Lower lobe of right lung (tissue), 2 donors: Measurements from ENCODE around the gene CAMK2G. TPM values are rescaled to one million over a fixed set of nuclear protein-coding genes. Genes with fewer than 3 reads are reported as not detected.

Source experiments
- ATAC-seq, 2 donors: fragments of 200-7000 bp; cut with Tn5 transposase; one replicate each; pipeline ENCODE4 v1.9.1; 2020 to 2022; ENCODE audit warnings: mild to moderate bottlenecking in 2 of 2, moderate library complexity in 2 of 2
- DNase-seq: peaks from one replicate; pipeline ENCODE4 v3.0.0-alpha.2; 2020
- H3K27ac ChIP-seq: fragments of 200-600 bp; one replicate; pipeline ENCODE4 v1.8.0; 2022
- H3K27me3 ChIP-seq: fragments of 200-600 bp; one replicate; pipeline ENCODE4 v1.8.0; 2022; ENCODE audit warnings: low read depth
- H3K36me3 ChIP-seq: fragments of 200-600 bp; one replicate; pipeline ENCODE4 v1.8.0; 2022; ENCODE audit warnings: mild to moderate bottlenecking
- H3K4me1 ChIP-seq: fragments of 200-600 bp; one replicate; pipeline ENCODE4 v1.8.0; 2022
- H3K4me3 ChIP-seq: fragments of 200-600 bp; one replicate; pipeline ENCODE4 v1.8.0; 2022; ENCODE audit warnings: mild to moderate bottlenecking
- H3K9me3 ChIP-seq: fragments of 200-600 bp; one replicate; pipeline ENCODE4 v1.8.0; 2022
- CTCF ChIP-seq: fragments of 200-600 bp; IDR thresholded peaks from one replicate; pipeline ENCODE4 v1.8.0; 2022; ENCODE audit warnings: antibody characterized with exemption, mild to moderate bottlenecking
- intact Hi-C: fragments of 100-400 bp; cut with DNase I; formaldehyde crosslinking; loops from one replicate; pipeline ENCODE4 v1.11.0; 2022
- total RNA-seq: library from RNA; stranded (reverse); fragmentation: NEBNext Ultra II Directional; extraction: Animal tissue kit (Norgen Biotek cat#: 25700); gene quantifications from one replicate; pipeline ENCODE4 v1.2.1, GENCODE V29; 2021
- donor health status: DM: no; HTN: yes; CAD: no; lungs with severe emphysema.

Gene CAMK2G
- total RNA-seq, 1 donor from 2014 or later: 38.4 TPM

DNA sequence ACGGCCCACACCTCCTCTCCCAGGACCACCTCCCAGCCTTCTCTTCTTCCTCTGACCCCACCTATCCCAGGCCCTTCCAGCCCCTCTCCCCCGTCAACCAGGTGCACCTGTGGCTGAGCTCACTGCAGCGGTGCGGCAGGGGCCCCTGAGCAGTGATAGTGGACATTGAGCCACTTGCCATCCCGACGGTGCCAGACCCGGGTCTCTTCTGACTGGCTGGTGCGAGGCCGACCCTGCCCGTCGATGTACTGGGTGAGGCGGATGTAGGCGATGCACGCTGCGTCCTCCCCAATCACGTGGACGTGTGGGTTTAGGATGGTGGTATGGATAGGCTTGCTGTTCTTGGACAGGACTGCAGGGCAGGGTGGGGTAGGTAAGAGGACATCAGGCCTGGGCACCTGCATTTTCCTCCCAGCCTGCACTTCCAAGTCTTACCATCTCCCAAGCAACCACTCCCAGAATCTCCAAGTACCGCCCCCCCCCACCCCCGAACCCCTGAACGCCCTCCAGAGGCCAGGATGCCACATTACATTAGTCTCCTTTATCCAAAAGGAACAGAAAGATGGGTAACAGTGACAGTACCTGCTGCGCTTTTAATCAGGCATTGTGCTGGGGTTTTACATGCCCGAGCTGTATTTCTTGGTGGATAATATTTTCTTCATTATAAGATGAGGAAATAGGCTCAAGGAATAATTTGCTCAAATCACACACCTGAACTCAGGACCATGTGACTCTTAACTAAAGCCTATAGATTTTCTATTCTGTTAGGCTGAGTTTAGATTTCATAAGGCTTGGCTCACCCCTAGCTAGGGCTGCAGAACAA, 59.2 kb downstream of the CAMK2G start:
- peaks cover 41% of the 10 kb centered on the region for H3K36me3 ChIP-seq
- H3K27me3 ChIP-seq: no peaks in the 10 kb centered on the region
- DNase-seq (no peak), ATAC-seq (no peak)
- H3K27ac ChIP-seq: peak overlapping the region; percentile 36
- H3K4me3 ChIP-seq: no peak overlapping the region
- intact Hi-C loops: no loop called here
- TF ChIP-seq CTCF: no peak
- peaks cover 39% of the 10 kb centered on the region for H3K4me1 ChIP-seq
- no peaks in the 10 kb centered on the region for H3K9me3 ChIP-seq

DNA sequence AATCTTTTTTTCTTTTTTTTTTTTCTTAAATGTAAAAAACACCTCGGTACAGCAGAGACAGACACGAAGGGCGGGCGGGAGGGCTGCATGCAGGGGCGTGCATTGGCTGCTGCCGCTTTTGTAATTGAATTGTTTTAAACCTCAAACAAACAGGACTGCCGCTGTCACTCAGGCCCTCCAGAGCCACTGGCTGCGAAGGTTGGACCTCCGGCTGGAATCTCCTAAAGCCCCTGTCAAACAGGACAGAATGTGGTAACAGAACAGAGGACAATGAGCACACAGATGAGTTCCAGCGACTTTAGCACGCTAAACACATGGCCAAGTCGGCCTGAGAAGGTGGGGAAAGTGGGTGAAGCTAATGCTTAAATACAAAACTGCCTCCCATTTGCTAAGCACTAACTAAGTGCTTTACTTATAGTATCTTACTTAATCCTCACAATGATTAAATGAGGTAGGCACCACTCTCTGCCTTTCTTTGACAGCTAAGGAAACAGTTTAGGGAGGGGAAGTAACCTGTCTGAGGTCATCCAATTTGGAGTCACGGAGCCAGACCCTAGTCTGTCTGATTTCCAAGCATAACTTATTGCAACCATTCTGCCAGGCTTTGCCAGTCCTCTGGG, 60.0 kb downstream of the CAMK2G start:
- Histone ChIP-seq H3K4me1 (peaks cover 39% of the 10 kb centered on the region), H3K36me3 (peaks cover 41% of the 10 kb centered on the region), H3K27me3 (no peaks in the 10 kb centered on the region), H3K9me3 (no peaks in the 10 kb centered on the region), H3K27ac (no peak overlapping the region), H3K4me3 (no peak overlapping the region)
- intact Hi-C loops: no loop called here
- no peak for TF ChIP-seq CTCF
- ATAC-seq (no peak), DNase-seq (no peak)

DNA sequence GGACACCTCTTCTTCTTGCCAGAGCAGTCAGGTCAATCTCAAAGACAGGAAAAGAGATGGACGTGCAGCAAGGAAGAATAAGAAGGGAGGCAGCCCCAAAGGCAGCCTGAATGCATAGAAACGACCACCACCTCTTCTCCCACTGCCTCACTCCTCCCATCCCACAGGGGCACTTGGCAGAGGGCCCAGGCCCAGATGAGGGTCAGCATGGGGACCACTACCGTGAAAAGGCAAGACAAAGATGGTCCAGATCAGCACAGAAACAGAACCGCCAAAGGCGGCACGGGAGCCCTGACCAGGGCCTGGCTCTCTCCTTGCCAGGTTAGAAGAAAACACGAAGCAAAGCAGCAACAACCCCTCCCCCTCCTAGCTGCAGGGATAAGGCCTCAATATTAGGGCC, 61.0 kb downstream of the CAMK2G start:
- no peak for DNase-seq
- no peaks in the 10 kb centered on the region for H3K9me3 ChIP-seq
- H3K4me1 ChIP-seq: peaks cover 34% of the 10 kb centered on the region
- H3K27me3 ChIP-seq: no peaks in the 10 kb centered on the region
- no peak overlapping the region for H3K4me3 ChIP-seq
- no peak for ATAC-seq
- H3K36me3 ChIP-seq: peaks cover 45% of the 10 kb centered on the region
- intact Hi-C loops: no loop called here
- no peak for TF ChIP-seq CTCF
- no peak overlapping the region for H3K27ac ChIP-seq

- TF ChIP-seq CTCF: no peak
- Histone ChIP-seq H3K36me3 (peaks cover 52% of the 10 kb centered on the region), H3K4me1 (peaks cover 29% of the 10 kb centered on the region), H3K9me3 (no peaks in the 10 kb centered on the region), H3K27ac (no peak overlapping the region), H3K4me3 (peak overlapping the region; percentile 94), H3K27me3 (no peaks in the 10 kb centered on the region)
- ATAC-seq (no peak), DNase-seq (no peak)
- intact Hi-C loops: no loop called here
These were observed 61.7 kb downstream of the CAMK2G start for GRCh38 chr10:73812657-73813056.

DNA sequence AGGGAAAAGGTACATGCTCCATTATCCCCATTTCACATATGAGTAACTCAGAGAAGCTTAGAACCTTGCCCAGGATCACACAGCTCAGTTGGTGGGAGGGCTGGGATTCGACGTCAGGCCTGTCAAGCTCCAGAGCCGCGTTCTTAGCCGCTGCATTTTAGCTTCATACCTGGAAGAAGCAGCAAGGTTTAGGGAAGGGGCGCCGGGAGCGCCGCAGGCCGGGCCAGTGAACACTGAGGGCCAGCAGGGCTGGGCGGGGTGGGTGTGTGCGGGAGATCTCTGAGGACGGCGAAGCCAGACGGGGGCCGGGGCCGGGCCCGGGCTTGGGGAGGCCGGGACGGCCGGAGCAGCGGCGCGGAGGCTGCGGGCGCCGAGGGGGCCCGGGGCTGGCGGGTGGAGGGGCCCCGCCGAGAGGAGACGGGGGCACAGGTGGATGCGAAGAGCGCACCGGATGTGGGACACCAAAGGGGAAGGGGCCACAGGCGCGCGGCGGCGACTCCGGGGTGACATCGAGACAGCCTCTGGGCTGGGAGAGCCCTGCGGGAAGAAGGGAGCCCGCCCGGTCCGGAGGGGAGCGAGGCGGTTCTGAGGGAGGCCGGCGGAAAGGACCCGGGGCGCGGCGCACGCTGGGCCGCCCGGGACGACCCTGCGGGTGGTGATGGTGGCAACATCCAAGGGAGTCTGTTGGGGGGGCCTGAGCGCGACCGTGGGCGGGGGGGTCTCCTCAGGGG, 63.5 kb downstream of the CAMK2G start:
- intact Hi-C loops: no loop called here
- H3K36me3 ChIP-seq: peaks cover 55% of the 10 kb centered on the region
- H3K27ac ChIP-seq: peak overlapping the region; percentile 95
- peak overlapping the region; percentile 94 for H3K4me3 ChIP-seq
- peaks cover 24% of the 10 kb centered on the region for H3K4me1 ChIP-seq
- H3K9me3 ChIP-seq: no peaks in the 10 kb centered on the region
- DNase-seq: peak; percentile 70
- H3K27me3 ChIP-seq: no peaks in the 10 kb centered on the region
- peak; percentile 37 to 55 for ATAC-seq
- TF ChIP-seq CTCF: no peak
